ENCODE results near the gene ZC3H15. TPM values are rescaled to one million over a fixed set of nuclear protein-coding genes. Genes with fewer than 3 reads are reported as not detected.

The ZC3H15 gene
- total RNA-seq, 1 donor from 2014 or later, result 25.8 TPM

DNA sequence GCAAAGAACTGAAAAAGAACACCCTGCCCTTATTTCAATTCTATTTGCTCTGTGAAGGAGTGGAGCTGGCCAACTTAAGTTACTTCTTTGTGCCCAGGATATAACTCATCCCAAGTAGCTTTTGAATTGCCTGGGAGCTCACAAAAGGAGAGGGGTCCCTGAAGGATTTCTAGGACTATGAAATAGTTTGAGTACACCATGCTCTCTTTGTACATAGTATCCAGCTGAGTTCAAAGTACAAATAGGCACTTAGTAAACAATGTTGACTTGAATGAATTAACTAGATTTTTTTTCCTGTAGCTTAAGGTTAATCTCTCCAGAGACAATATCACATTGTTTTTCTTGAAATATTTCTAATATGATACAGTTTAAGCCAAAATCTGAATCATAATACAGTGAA lies 47.7 kb downstream of the ZC3H15 start:
- no peak for DNase-seq
- no peak for ATAC-seq (ENCODE audit: poor library complexity)
- intact Hi-C loops (cut with DNase I), result no loop called here

DNA sequence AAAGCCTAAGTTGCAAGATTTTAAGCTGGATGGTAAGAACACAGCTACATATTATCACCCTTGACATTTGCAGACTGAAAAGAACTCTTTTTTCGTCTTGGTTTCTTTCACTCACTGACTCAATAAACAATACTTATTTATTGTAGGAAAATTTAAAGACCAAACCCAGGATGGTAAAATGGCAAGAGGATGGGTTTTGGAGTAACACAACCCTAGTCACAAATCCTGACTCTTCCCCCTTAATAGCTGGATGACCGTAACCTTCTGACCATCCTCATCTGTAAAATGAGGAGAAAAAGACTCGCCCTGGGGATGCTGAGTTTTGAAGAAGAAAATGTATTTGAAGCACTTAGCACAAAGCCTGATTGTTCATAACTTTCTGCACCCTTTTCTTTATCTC lies 48.3 kb downstream of the ZC3H15 start:
- no peak for DNase-seq
- ATAC-seq (ENCODE audit: poor library complexity), result no peak
- intact Hi-C loops (cut with DNase I), result no loop called here

GRCh38 chr2:186535861-186536260 lies 49.8 kb downstream of the ZC3H15 start:
- DNase-seq (no peak), ATAC-seq (ENCODE audit: poor library complexity) (no peak)
- intact Hi-C loops (cut with DNase I), result no loop called here

DNA sequence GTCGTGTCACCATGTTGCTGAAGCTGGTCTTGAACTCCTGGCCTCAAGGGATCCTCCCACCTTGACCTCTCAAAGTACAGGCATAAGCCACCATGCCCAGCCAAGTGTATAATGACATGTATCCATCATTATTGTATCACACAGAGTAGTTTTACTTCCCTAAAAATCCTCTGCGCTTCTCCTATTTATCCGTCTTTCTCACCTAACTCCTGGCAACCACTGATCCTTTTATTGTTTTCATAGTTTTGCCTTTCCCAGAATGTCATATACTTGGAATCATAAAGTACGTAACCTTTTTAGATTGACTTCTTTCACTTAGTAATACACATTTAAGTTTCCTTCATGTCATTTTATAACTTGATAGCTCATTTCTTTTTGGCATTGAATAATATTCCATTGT lies 51.0 kb downstream of the ZC3H15 start:
- DNase-seq, result no peak
- no peak for ATAC-seq (ENCODE audit: poor library complexity)
- intact Hi-C loops (cut with DNase I), result no loop called here

DNA sequence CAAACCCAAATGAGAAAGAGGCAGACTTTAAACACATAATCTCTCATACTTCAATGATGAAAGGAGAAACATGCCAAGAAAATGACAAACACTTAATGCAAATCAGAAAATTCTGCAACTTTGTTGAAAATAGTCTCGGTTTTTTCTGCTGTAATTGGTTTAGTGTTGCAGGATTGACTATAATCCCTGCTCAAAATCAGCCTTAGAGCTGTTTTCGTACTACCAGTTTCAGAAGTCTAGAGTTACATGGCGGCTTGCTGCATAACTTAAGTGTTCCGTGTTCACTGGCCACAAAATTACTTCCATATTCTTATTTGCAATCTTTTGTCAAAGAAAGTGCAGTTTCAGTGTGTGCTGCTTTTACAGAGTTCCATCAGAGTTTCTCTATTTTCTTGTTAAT lies 54.9 kb downstream of the ZC3H15 start:
- intact Hi-C loops (cut with DNase I), result no loop called here
- no peak for DNase-seq
- no peak for ATAC-seq (ENCODE audit: poor library complexity)

DNA sequence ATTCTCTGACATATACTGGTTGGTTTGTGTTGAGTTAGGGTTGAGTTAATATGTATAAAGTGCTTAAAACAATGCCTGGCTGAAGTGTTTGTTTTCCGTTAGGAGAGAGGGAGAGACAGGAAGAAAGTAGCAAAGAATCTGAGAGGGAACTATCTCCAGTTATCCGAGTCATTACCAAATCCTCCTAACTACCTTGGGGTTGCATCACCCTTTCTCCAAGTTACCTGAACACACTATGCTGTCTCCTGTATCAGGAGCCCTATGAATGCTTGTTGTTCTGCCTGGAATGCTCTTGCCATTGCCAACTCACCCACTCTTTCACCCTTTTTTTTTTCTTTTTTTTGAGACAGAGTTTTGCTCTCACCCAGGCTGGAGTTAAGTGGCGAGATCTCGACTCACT lies 55.9 kb downstream of the ZC3H15 start:
- ATAC-seq (ENCODE audit: poor library complexity), result no peak
- no peak for DNase-seq
- intact Hi-C loops (cut with DNase I), result no loop called here

DNA sequence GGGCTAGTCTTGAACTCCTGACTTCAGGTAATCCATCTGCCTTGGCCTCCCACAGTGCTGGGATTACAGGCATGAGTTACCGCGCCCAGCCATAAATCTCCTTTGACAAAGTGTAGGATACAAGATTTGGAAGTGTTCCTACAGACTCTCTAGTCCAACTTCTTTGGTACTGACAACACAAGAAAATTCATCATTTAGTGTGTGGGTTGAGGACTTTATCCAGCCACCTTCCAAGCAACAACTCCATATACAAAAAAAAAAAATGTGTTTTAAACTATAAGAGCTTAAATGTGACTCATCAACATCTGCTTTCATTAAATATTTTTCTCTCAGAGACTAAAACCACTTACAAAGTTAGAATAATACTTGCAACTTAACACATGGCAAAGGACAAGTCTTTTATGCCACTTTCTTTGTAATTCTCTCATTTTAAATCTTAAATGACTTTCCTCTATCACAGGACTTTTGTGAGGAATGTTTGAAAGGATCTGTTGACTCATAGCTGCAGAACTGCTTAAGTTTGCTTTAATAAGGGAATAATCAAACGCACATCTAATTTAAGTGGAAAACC lies 57.6 kb downstream of the ZC3H15 start:
- no peak for ATAC-seq (ENCODE audit: poor library complexity)
- DNase-seq, result no peak
- intact Hi-C loops (cut with DNase I), result no loop called here

- no peak for DNase-seq
- intact Hi-C loops (cut with DNase I), result no loop called here
- ATAC-seq (ENCODE audit: poor library complexity), result no peak
These were observed 58.2 kb downstream of the ZC3H15 start for GRCh38 chr2:186544255-186544675.

GRCh38 chr2:186546846-186547245 lies 60.8 kb downstream of the ZC3H15 start:
- no peak for ATAC-seq (ENCODE audit: poor library complexity)
- DNase-seq, result no peak
- intact Hi-C loops (cut with DNase I), result no loop called here

- intact Hi-C loops (cut with DNase I), result no loop called here
- no peak for ATAC-seq (ENCODE audit: poor library complexity)
- no peak for DNase-seq
These were observed 65.4 kb downstream of the ZC3H15 start for GRCh38 chr2:186551323-186552050.

GRCh38 chr2:186554429-186554828 lies 68.4 kb downstream of the ZC3H15 start:
- intact Hi-C loops (cut with DNase I), result no loop called here
- DNase-seq (no peak), ATAC-seq (ENCODE audit: poor library complexity) (no peak)

DNA sequence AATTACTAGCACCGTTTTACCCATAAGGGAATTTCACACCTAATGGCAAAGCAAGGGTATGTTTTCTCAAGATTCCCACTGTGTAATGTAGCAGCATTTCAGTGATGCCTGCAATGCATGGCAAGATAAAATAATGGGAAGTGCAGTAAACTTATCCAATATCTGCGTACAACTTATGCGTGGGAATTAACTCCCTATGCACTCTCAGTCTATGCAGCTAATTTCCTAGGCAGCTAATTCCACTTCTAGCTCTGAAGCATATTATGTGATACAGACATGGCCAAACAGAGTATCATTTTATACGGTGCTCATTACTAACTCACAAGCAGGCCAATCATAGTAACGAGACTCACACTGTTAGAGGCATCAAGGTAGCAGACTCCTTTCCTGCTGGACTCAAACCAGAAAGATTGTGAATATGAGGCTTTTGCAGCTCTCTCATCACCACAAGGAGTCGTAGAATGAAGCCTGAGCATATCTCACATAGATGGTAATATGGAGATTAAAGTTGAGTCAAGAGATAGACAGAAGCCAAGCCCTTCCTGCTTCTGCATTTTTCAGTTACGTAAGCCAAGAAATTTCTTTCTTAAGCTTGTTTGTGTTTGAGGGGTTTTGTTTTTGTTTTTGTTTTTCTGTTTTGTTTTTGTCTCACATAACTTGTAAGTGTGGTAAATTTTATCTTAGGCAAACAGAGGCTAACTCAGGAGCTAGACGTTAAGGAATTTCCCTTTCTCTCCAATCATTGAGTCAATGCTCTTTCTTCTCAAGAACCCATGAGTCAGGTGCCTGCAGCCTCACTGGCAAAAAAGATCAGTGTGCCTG lies 69.0 kb downstream of the ZC3H15 start:
- no peak for ATAC-seq (ENCODE audit: poor library complexity)
- no peak for DNase-seq
- intact Hi-C loops (cut with DNase I), result no loop called here

GRCh38 chr2:186558512-186559276 lies 72.6 kb downstream of the ZC3H15 start:
- intact Hi-C loops (cut with DNase I), result no loop called here
- DNase-seq (no peak), ATAC-seq (ENCODE audit: poor library complexity) (no peak)

Other genes starting within 250 kb of the ZC3H15 start
- gene ITGAV, start 103.8 kb downstream of the ZC3H15 start, total RNA-seq, result 124 TPM
- gene FAM171B, start 207.8 kb downstream of the ZC3H15 start, total RNA-seq, result 2.3 TPM

Measured in Right ventricle myocardium superior (tissue), 1 donor.